Measurements from ENCODE around the gene RUNX3.
A peak's percentile ranks its signal among the peaks of the same experiment; 100 is the strongest.

Gene RUNX3

GRCh38 chr1:24872061-24872850 is 57.8 kb downstream of the RUNX3 start:
- no peak for DNase-seq (ENCODE audit: low spot score)
- TF ChIP-seq CTCF (IDR thresholded peaks at IDR 0.05; ENCODE audit: extremely low read depth, missing control alignments): no peak

- no peak for DNase-seq (ENCODE audit: low spot score)
- TF ChIP-seq CTCF (IDR thresholded peaks at IDR 0.05; ENCODE audit: extremely low read depth, missing control alignments): no peak
These were observed 58.7 kb downstream of the RUNX3 start for GRCh38 chr1:24871306-24871901.

GRCh38 chr1:24870551-24871195 is 59.4 kb downstream of the RUNX3 start:
- TF ChIP-seq CTCF (IDR thresholded peaks at IDR 0.05; ENCODE audit: extremely low read depth, missing control alignments): no peak
- peak; percentile 66 for DNase-seq (ENCODE audit: low spot score)

GRCh38 chr1:24868016-24868875 is 61.8 kb downstream of the RUNX3 start:
- TF ChIP-seq CTCF (IDR thresholded peaks at IDR 0.05; ENCODE audit: extremely low read depth, missing control alignments): no peak
- DNase-seq (ENCODE audit: low spot score): no peak

GRCh38 chr1:24867084-24867870 is 62.8 kb downstream of the RUNX3 start:
- DNase-seq (ENCODE audit: low spot score): no peak
- TF ChIP-seq CTCF (IDR thresholded peaks at IDR 0.05; ENCODE audit: extremely low read depth, missing control alignments): no peak

GRCh38 chr1:24866211-24867083 is 63.6 kb downstream of the RUNX3 start:
- no peak for DNase-seq (ENCODE audit: low spot score)
- no peak for TF ChIP-seq CTCF (IDR thresholded peaks at IDR 0.05; ENCODE audit: extremely low read depth, missing control alignments)
